H1 (cell line): ENCODE measurements around the gene OSMR. TPM values are rescaled to one million over a fixed set of nuclear protein-coding genes. Genes with fewer than 3 reads are reported as not detected.

Experiments
- CTCF ChIA-PET: fragments of 300-600 bp; sonication (Branson Sonifier 250); formaldehyde crosslinking; loops from one replicate; lab custom pipeline; 2021; ENCODE audit not compliant: partially characterized antibody; lab: Charles Lee
- POLR2A ChIA-PET: fragments of 300-600 bp; sonication (Branson Sonifier 250); formaldehyde crosslinking; loops from one replicate; lab custom pipeline; 2021; ENCODE audit warnings: inconsistent platforms; ENCODE audit not compliant: partially characterized antibody; lab: Charles Lee
- DNase-seq, 2 experiments: peaks; one replicate each; pipeline versions ENCODE4 v3.0.0 to v3.0.0-alpha.2; 2010 to 2022; ENCODE audit warnings: low spot score in 2 of 2, low read depth in 1 of 2, mixed read lengths in 1 of 2
- FAIRE-seq: peaks from 2 replicates; lab custom pipeline; 2011; peaks lifted over from hg19 to GRCh38; lab: Jason Lieb, UNC
- H2AFZ ChIP-seq: 2 replicates; pipeline ENCODE4 v1.8.1; 2012; ENCODE audit warnings: low read length, inconsistent platforms
- H2AK5ac ChIP-seq: 2 replicates; pipeline ENCODE4 v1.6.1; 2013; ENCODE audit warnings: low read depth, low read length
- H2BK120ac ChIP-seq: replicated peaks from 2 replicates; pipeline ENCODE3; 2013; ENCODE audit warnings: low read depth, low read length, inconsistent platforms
- H2BK12ac ChIP-seq: 2 replicates; pipeline ENCODE4 v1.6.1; 2013; ENCODE audit warnings: low read depth, low read length
- H2BK15ac ChIP-seq: 2 replicates; pipeline ENCODE4 v1.6.1; 2013; ENCODE audit warnings: low read length
- H2BK20ac ChIP-seq: 2 replicates; pipeline ENCODE4 v1.6.1; 2013; ENCODE audit warnings: low read length
- H2BK5ac ChIP-seq: 2 replicates; pipeline ENCODE4 v1.6.1; 2013; ENCODE audit warnings: low read depth, low read length
- H3K14ac ChIP-seq: 2 replicates; pipeline ENCODE4 v1.6.1; 2013; ENCODE audit warnings: inconsistent platforms; ENCODE audit not compliant: insufficient read length
- H3K18ac ChIP-seq: 2 replicates; pipeline ENCODE4 v1.6.1; 2013; ENCODE audit warnings: low read length; ENCODE audit errors: extremely low read depth
- H3K23ac ChIP-seq: 2 replicates; pipeline ENCODE4 v1.6.1; 2013; ENCODE audit warnings: inconsistent platforms; ENCODE audit not compliant: insufficient read length
- H3K23me2 ChIP-seq: 2 replicates; pipeline ENCODE4 v1.6.1; 2013; ENCODE audit warnings: low read depth, low read length
- H3K27ac ChIP-seq: 2 replicates; pipeline ENCODE4 v1.6.1; 2011; ENCODE audit warnings: low read depth, low read length, inconsistent platforms
- H3K27me3 ChIP-seq, 4 experiments: replicated peaks in 1 of 4; 1 replicate in 1 of 4; 2 replicates in 3 of 4; pipeline versions ENCODE4 v1.6.1 to v1.8.1; 2011 to 2013; ENCODE audit warnings: low read length in 3 of 4, mild to moderate bottlenecking in 3 of 4, inconsistent platforms in 2 of 4, mixed read lengths in 2 of 4, moderate library complexity in 1 of 4; ENCODE audit not compliant: control insufficient read depth in 3 of 4, insufficient read depth in 3 of 4; ENCODE audit errors: extremely low read depth in 1 of 4
- H3K36me3 ChIP-seq, 4 experiments: 2 replicates each; pipeline versions ENCODE4 v1.6.1 to v1.8.1; 2011 to 2013; ENCODE audit warnings: mild to moderate bottlenecking in 4 of 4, low read length in 3 of 4, moderate library complexity in 2 of 4, control low read depth in 1 of 4, inconsistent platforms in 1 of 4; ENCODE audit not compliant: insufficient read depth in 4 of 4, control insufficient read depth in 2 of 4
- H3K4ac ChIP-seq: replicated peaks from 2 replicates; pipeline ENCODE3; 2013; ENCODE audit warnings: low read length, low read depth, mixed read lengths, inconsistent platforms; ENCODE audit not compliant: insufficient read length
- H3K4me1 ChIP-seq, 4 experiments: replicated peaks in 1 of 4; 1 replicate in 1 of 4; 2 replicates in 3 of 4; pipeline versions ENCODE4 v1.6.1 to v1.8.1; 2011 to 2013; ENCODE audit warnings: low read length in 3 of 4, inconsistent platforms in 2 of 4, mixed read lengths in 1 of 4; ENCODE audit not compliant: insufficient read depth in 4 of 4, control insufficient read depth in 3 of 4
- H3K4me2 ChIP-seq, 2 experiments: 2 replicates each; pipeline versions ENCODE4 v1.6.1 to v1.8.1; 2011 to 2013; ENCODE audit warnings: low read depth in 2 of 2, low read length in 2 of 2, control low read depth in 1 of 2, inconsistent platforms in 1 of 2, mild to moderate bottlenecking in 1 of 2; ENCODE audit not compliant: insufficient read depth in 1 of 2
- H3K4me3 ChIP-seq, 4 experiments: fragments of 200-600, 300-600 bp in 1 of 4; sonication (generic), shearing (Covaris generic), sonication (Bioruptor Twin) in 1 of 4; 2 replicates each; pipeline versions ENCODE4 v1.5.1 to v1.8.1; 2011 to 2016; ENCODE audit warnings: low read length in 4 of 4, low read depth in 3 of 4, control low read depth in 2 of 4, inconsistent platforms in 2 of 4, mild to moderate bottlenecking in 2 of 4, mixed read lengths in 1 of 4, moderate library complexity in 1 of 4; ENCODE audit not compliant: insufficient read depth in 2 of 4; ENCODE audit errors: extremely low read depth in 1 of 4
- H3K56ac ChIP-seq: replicated peaks from 2 replicates; pipeline ENCODE3; 2013; ENCODE audit warnings: low read depth, mild to moderate bottlenecking, mixed read lengths, low read length, inconsistent platforms; ENCODE audit not compliant: insufficient read length
- H3K79me1 ChIP-seq: 2 replicates; pipeline ENCODE4 v1.6.1; 2013; ENCODE audit warnings: low read depth, low read length, control low read depth
- H3K79me2 ChIP-seq, 2 experiments: 2 replicates each; pipeline versions ENCODE4 v1.6.1 to v1.8.1; 2012 to 2013; ENCODE audit warnings: low read length in 2 of 2, mild to moderate bottlenecking in 2 of 2, inconsistent platforms in 1 of 2; ENCODE audit not compliant: insufficient read depth in 2 of 2, control insufficient read depth in 1 of 2
- H3K9ac ChIP-seq, 4 experiments: replicated peaks in 1 of 4; 1 replicate in 1 of 4; 2 replicates in 3 of 4; pipeline versions ENCODE4 v1.6.1 to v1.8.1; 2011 to 2013; ENCODE audit warnings: low read depth in 3 of 4, low read length in 3 of 4, control low read depth in 2 of 4, mild to moderate bottlenecking in 2 of 4, moderate library complexity in 2 of 4, inconsistent platforms in 1 of 4; ENCODE audit errors: extremely low read depth in 1 of 4
- H3K9me3 ChIP-seq, 2 experiments: 2 replicates each; pipeline versions ENCODE4 v1.6.1 to v1.8.1; 2012 to 2013; ENCODE audit warnings: mild to moderate bottlenecking in 2 of 2, moderate library complexity in 2 of 2, control low read depth in 1 of 2, inconsistent platforms in 1 of 2, low read depth in 1 of 2, low read length in 1 of 2, mixed read lengths in 1 of 2; ENCODE audit not compliant: insufficient read depth in 2 of 2
- H4K20me1 ChIP-seq, 2 experiments: replicated peaks in 1 of 2; 2 replicates each; pipeline versions ENCODE3 to v1.8.1; 2011 to 2013; ENCODE audit warnings: inconsistent platforms in 2 of 2, low read length in 2 of 2, mild to moderate bottlenecking in 1 of 2; ENCODE audit not compliant: insufficient read depth in 2 of 2, control insufficient read depth in 1 of 2
- H4K5ac ChIP-seq: 2 replicates; pipeline ENCODE4 v1.6.1; 2013; ENCODE audit warnings: low read length, low read depth, mixed read lengths, inconsistent platforms; ENCODE audit not compliant: insufficient read length
- H4K8ac ChIP-seq: 2 replicates; pipeline ENCODE4 v1.8.0; 2013; ENCODE audit warnings: mild to moderate bottlenecking, moderate library complexity, low read length, inconsistent platforms; ENCODE audit not compliant: insufficient read depth; ENCODE audit errors: extremely low read depth
- H4K91ac ChIP-seq: replicated peaks from 2 replicates; pipeline ENCODE3; 2013; ENCODE audit warnings: low read length, mixed read lengths, inconsistent platforms; ENCODE audit not compliant: insufficient read length
- CEBPB ChIP-seq: IDR thresholded peaks from 2 replicates; pipeline ENCODE4 v1.6.1; 2012; ENCODE audit warnings: low read depth, low read length
- EZH2 ChIP-seq: fragments of 200-600 bp; sonication (generic); IDR thresholded peaks from 2 replicates; pipeline ENCODE4 v1.7.1; 2012; ENCODE audit warnings: low read depth, mild to moderate bottlenecking, moderate library complexity, low read length, inconsistent platforms; ENCODE audit not compliant: severe bottlenecking
- JUND ChIP-seq: IDR thresholded peaks from 2 replicates; pipeline ENCODE4 v1.6.1; 2011; ENCODE audit warnings: mild to moderate bottlenecking, improper control_type of control experiment, low read length
- WGBS, 2 experiments: shearing (Covaris generic) in 1 of 2; methylation state at CpG; one replicate each; pipeline versions ENCODE4 v1.1.6 to v1.1.7; 2013 to 2015; ENCODE audit warnings: low lambda C conversion rate in 2 of 2, mixed read lengths in 2 of 2, inconsistent platforms in 1 of 2, low coverage in 1 of 2, missing lambda C conversion rate in 1 of 2; ENCODE audit not compliant: insufficient replicate concordance in 2 of 2, insufficient coverage in 1 of 2, insufficient read length in 1 of 2; ENCODE audit errors: extremely low coverage in 1 of 2, missing lambda C conversion rate in 1 of 2; 5-methylcytosine and 5-hydroxymethylcytosine counted together
- polyA plus RNA-seq, 7 experiments: library from polyadenylated mRNA; depleted of rRNA in 3 of 7; stranded (reverse) in 5 of 7; unstranded in 2 of 7; fragments of >200 nt in 5 of 7; fragments of 200-250 nt in 2 of 7; gene quantifications; 1 replicate in 5 of 7; 2 replicates in 1 of 7; 4 replicates in 1 of 7; pipeline versions ENCODE4 v1.2.1 to v1.2.3, GENCODE V29; 2011 to 2013; ENCODE audit warnings: missing spikeins in 2 of 7, mixed read lengths in 2 of 7
- total RNA-seq: library from RNA; stranded (reverse); fragmentation: NEBNext Ultra II Directional; extraction: Animal tissue kit (Norgen Biotek cat#: 25700); gene quantifications from 2 replicates; pipeline ENCODE4 v1.2.1, GENCODE V29; 2021
- TF ChIP-seq, protein P1 (sequence below): IDR thresholded peaks from 2 replicates; pipeline ENCODE4 v1.6.1; 2012; ENCODE audit warnings: inconsistent platforms

The OSMR gene
- total and polyA plus RNA-seq, 2 of the 8 experiments (the other 6 are each of a cell fraction or from before 2014, with no cell fraction given): 2.3 to 2.6 TPM

DNA sequence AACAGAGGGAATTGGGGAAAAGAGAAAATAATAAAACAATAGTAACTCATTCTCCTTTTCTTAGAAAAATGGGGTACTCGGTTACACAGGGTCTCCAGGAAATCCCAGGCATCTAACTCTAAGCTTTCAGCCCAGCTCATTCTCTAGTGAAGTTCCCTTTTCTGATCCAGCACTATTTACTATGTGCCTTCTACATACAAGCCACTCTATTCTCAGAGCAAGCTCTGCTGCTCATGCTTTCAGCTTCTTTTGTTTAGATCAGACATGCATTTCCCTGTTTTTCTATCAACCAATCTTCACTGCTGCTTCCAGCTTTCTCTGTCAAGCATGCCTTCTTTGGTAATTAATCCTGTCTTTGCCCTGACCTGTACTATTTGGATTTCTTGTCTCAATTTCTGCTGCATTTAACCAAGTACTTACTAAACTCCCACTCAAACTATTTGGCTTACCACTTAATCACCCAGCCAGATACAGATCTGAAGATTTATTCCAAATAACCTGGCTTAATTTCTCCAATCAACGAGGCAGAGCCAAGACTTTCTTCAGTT, 25.3 kb downstream of the OSMR start:
- Histone ChIP-seq H3K4me3 (no peak overlapping the region), H3K9ac (no peak overlapping the region), H3K79me2 (no peaks in the 10 kb centered on the region), H3K27ac (no peak overlapping the region), H3K4me1 (peaks cover 0 to 5% (median 3%) of the 10 kb centered on the region in 4 experiments; a peak in 2 of 7 replicates), H2BK12ac (no peak overlapping the region), H4K20me1 (no peaks in the 10 kb centered on the region), H3K4me2 (no peak overlapping the region), H2AFZ (0 out of 2 replicates have a peak overlapping the region, but pooled peaks have one; percentile 76), H3K14ac (no peak overlapping the region), H3K27me3 (no peaks in the 10 kb centered on the region), H3K4ac (no peak overlapping the region), H3K56ac (no peak overlapping the region), H3K23ac (no peak overlapping the region), H4K5ac (no peak overlapping the region), H2BK20ac (no peak overlapping the region), H2BK120ac (no peak overlapping the region), H4K8ac (no peak overlapping the region), H3K9me3 (no peaks in the 10 kb centered on the region), H2AK5ac (no peak overlapping the region), H2BK15ac (no peak overlapping the region), H4K91ac (no peak overlapping the region), H2BK5ac (no peak overlapping the region), H3K23me2 (no peaks in the 10 kb centered on the region), H3K79me1 (no peaks in the 10 kb centered on the region), H3K36me3 (no peaks in the 10 kb centered on the region), H3K18ac (no peak overlapping the region)
- DNase-seq (no peak), FAIRE-seq (no peak)
- no peak for TF ChIP-seq EZH2
- no peak for TF ChIP-seq CEBPB
- TF ChIP-seq JUND: no peak
- TF ChIP-seq, protein P1, sequence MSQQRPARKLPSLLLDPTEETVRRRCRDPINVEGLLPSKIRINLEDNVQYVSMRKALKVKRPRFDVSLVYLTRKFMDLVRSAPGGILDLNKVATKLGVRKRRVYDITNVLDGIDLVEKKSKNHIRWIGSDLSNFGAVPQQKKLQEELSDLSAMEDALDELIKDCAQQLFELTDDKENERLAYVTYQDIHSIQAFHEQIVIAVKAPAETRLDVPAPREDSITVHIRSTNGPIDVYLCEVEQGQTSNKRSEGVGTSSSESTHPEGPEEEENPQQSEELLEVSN: no peak
- ChIA-PET CTCF (interaction anchor here (0.7 to 1.4 kb wide), 3 partner anchors 21 to 40 kb away, joined by 3 read pairs; no protein-coding TSS in a partner anchor), POLR2A (interaction anchor here (1.6 kb wide), 1 partner anchor 17 kb away, joined by 7 read pairs; no protein-coding TSS in a partner anchor)
- 80% methylated on average over 2 of the region's 2 CpGs; no CpG with 5 or more reads in 1 of the 2 experiments for WGBS, 2 experiments
